Endodermal cell (in vitro differentiated cells): ENCODE results near the gene MALSU1. TPM values are rescaled to one million over a fixed set of nuclear protein-coding genes. Genes with fewer than 3 reads are reported as not detected.

ENCODE experiments used
- DNase-seq: peaks from one replicate; pipeline ENCODE4 v3.0.0-alpha.2; 2017
- H3K27ac ChIP-seq: 2 replicates; pipeline ENCODE4 v1.5.1; 2013; ENCODE audit warnings: mild to moderate bottlenecking, low read depth, low read length, moderate library complexity
- H3K27me3 ChIP-seq: 2 replicates; pipeline ENCODE4 v1.6.1; 2013; ENCODE audit warnings: mild to moderate bottlenecking, low read length, moderate library complexity; ENCODE audit not compliant: insufficient read depth, control insufficient read depth, poor library complexity, severe bottlenecking
- H3K36me3 ChIP-seq: 2 replicates; pipeline ENCODE4 v1.7.0; 2013; ENCODE audit warnings: mild to moderate bottlenecking, low read length, moderate library complexity; ENCODE audit not compliant: control insufficient read depth, insufficient read depth
- H3K4me1 ChIP-seq: one replicate; pipeline ENCODE4 v1.7.0; 2013; ENCODE audit warnings: low read length; ENCODE audit not compliant: control insufficient read depth, insufficient read depth
- H3K4me3 ChIP-seq: 2 replicates; pipeline ENCODE4 v1.5.1; 2013; ENCODE audit warnings: mild to moderate bottlenecking, low read length, moderate library complexity
- H3K9ac ChIP-seq: 2 replicates; pipeline ENCODE4 v1.6.1; 2013; ENCODE audit warnings: mild to moderate bottlenecking, low read length, moderate library complexity; ENCODE audit not compliant: poor library complexity, severe bottlenecking; ENCODE audit errors: extremely low read depth
- H3K9me3 ChIP-seq: 2 replicates; pipeline ENCODE4 v1.6.1; 2013; ENCODE audit warnings: mild to moderate bottlenecking, low read length, moderate library complexity; ENCODE audit not compliant: control insufficient read depth
- H3K27ac Mint-ChIP-seq: 2 replicates; pipeline ENCODE4 v1.8.0; 2020; ENCODE audit warnings: mixed read lengths
- H3K27me3 Mint-ChIP-seq: 2 replicates; pipeline ENCODE4 v1.8.0; 2021; ENCODE audit warnings: mild to moderate bottlenecking, mixed read lengths; ENCODE audit not compliant: insufficient read depth
- H3K36me3 Mint-ChIP-seq: 2 replicates; pipeline ENCODE4 v1.8.0; 2020; ENCODE audit warnings: low read depth, mixed read lengths
- H3K4me1 Mint-ChIP-seq: 2 replicates; pipeline ENCODE4 v1.8.0; 2020; ENCODE audit warnings: mixed read lengths
- H3K4me3 Mint-ChIP-seq: 2 replicates; pipeline ENCODE4 v1.8.0; 2020; ENCODE audit warnings: mild to moderate bottlenecking, moderate library complexity, mixed read lengths
- H3K9me3 Mint-ChIP-seq: 2 replicates; pipeline ENCODE4 v1.8.0; 2020; ENCODE audit warnings: mild to moderate bottlenecking, mixed read lengths
- WGBS, 2 experiments: methylation state at CpG; one replicate each; pipeline versions ENCODE4 v1.1.5 to v1.1.7; 2013; ENCODE audit warnings: missing lambda C conversion rate in 2 of 2, mixed read lengths in 1 of 2; ENCODE audit not compliant: insufficient coverage in 1 of 2, insufficient read length in 1 of 2; 5-methylcytosine and 5-hydroxymethylcytosine counted together
- total RNA-seq, 2 donors: library from RNA; stranded (reverse); fragmentation: NEBNext Ultra II Directional in 1 of 2; extraction: Animal tissue kit (Norgen Biotek cat#: 25700) in 1 of 2; gene quantifications; 2 replicates in 1 of 2; 3 replicates in 1 of 2; pipeline ENCODE4 v1.2.1, GENCODE V29; 2021
- TF ChIP-seq, protein P1 (sequence below): fragments of 200-600 bp; sonication (generic); conservative IDR thresholded peaks from 2 replicates; pipeline ENCODE4 v1.5.0; 2021; ENCODE audit warnings: antibody characterized with exemption, mild to moderate bottlenecking

The MALSU1 gene
- total RNA-seq, 2 donors from 2014 or later, result 73.5 to 87.4 TPM

DNA sequence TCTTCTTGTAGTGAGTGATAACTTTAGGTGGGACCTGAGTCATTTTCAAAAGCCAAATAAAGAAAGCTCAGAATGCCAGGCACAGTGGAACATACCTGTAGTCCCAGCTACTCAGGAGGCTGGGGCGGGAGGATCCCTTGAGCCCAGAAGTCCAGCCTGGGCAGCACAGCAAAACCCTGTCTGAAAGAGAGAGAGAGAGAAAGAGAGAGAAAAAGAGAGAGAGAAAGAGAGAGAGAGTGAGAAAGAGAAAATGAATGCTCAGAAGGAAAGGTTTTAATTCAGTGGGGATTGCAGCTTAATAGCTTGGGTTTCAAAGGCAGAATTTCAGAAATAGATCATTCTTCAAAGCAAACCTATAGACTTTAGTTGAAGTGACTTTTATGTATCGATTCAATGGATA is 26.9 kb upstream of the MALSU1 start:
- Histone ChIP-seq H3K36me3 (no peaks in the 10 kb centered on the region), H3K27ac (no peak overlapping the region), H3K27me3 (no peaks in the 10 kb centered on the region), H3K9me3 (no peaks in the 10 kb centered on the region), H3K4me1 (no peaks in the 10 kb centered on the region), H3K9ac (no peak overlapping the region), H3K4me3 (no peak overlapping the region)
- Mint-ChIP-seq H3K27ac (no peak overlapping the region), H3K4me1 (peaks cover 3% of the 10 kb centered on the region), H3K27me3 (peaks cover 4% of the 10 kb centered on the region), H3K36me3 (no peaks in the 10 kb centered on the region), H3K9me3 (no peaks in the 10 kb centered on the region), H3K4me3 (no peak overlapping the region)
- WGBS, 2 experiments, result 90 to 100% methylated on average over 2 of the region's 2 CpGs
- TF ChIP-seq, protein P1, sequence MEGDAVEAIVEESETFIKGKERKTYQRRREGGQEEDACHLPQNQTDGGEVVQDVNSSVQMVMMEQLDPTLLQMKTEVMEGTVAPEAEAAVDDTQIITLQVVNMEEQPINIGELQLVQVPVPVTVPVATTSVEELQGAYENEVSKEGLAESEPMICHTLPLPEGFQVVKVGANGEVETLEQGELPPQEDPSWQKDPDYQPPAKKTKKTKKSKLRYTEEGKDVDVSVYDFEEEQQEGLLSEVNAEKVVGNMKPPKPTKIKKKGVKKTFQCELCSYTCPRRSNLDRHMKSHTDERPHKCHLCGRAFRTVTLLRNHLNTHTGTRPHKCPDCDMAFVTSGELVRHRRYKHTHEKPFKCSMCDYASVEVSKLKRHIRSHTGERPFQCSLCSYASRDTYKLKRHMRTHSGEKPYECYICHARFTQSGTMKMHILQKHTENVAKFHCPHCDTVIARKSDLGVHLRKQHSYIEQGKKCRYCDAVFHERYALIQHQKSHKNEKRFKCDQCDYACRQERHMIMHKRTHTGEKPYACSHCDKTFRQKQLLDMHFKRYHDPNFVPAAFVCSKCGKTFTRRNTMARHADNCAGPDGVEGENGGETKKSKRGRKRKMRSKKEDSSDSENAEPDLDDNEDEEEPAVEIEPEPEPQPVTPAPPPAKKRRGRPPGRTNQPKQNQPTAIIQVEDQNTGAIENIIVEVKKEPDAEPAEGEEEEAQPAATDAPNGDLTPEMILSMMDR, result no peak
- peak; percentile 5 for DNase-seq

DNA sequence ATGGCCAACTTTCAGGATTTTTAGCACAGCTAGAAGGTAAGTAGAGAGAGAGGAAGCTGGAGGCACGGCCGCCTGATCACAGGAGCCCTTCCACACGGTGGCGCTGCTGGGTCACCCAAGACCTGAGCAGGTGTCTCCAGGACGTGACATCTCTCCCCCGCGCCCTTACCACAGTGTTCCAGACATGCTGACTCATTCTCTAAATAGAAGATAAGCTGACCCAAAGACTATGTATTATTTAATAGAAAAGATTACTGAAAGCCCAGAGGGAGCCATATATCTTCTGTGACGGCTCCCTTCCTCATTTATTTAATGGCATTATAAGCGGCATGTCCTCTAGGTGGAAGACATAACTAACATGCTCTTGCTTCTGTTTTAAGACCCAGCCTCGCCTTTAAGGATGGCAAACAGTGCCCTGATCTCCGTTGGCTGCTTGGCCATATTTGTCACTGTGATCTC is 26.0 kb upstream of the MALSU1 start:
- H3K27me3 Mint-ChIP-seq, result peaks cover 4% of the 10 kb centered on the region
- H3K4me1 Mint-ChIP-seq, result peaks cover 3% of the 10 kb centered on the region
- no peaks in the 10 kb centered on the region for H3K36me3 ChIP-seq
- H3K4me1 ChIP-seq, result no peaks in the 10 kb centered on the region
- peak overlapping the region; percentile 21 for H3K4me3 Mint-ChIP-seq
- no peaks in the 10 kb centered on the region for H3K9me3 ChIP-seq
- no peaks in the 10 kb centered on the region for H3K9me3 Mint-ChIP-seq
- no peaks in the 10 kb centered on the region for H3K27me3 ChIP-seq
- 24 to 25% methylated on average over 2 to 11 of the region's 11 CpGs for WGBS, 2 experiments
- TF ChIP-seq, protein P1, result peak; percentile 96
- H3K4me3 ChIP-seq, result no peak overlapping the region
- DNase-seq, result peak; percentile 98
- H3K9ac ChIP-seq, result no peak overlapping the region
- H3K36me3 Mint-ChIP-seq, result no peaks in the 10 kb centered on the region
- H3K27ac ChIP-seq, result no peak overlapping the region
- H3K27ac Mint-ChIP-seq, result peak overlapping the region; percentile 33

DNA sequence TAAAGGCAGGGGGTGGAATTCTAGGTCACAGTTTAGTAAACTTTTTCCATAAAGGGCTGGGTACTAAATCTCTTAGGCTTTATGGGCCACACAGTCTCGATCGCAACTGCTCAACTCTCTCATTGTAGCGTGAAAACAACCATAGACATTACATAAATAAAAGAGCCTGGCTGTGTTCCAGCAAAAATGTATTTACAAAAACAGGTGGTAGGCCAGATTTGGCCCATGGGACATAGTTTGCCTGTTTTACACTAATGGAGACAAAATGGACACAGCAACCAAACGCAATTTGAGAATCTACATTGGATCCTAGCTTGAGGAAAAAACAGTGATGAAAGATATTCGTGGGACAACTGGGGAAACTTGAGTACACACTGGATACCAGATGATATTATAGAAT is 23.2 kb upstream of the MALSU1 start:
- no peaks in the 10 kb centered on the region for H3K36me3 Mint-ChIP-seq
- DNase-seq, result peak; percentile 5
- Histone ChIP-seq H3K4me3 (no peak overlapping the region), H3K9me3 (no peaks in the 10 kb centered on the region), H3K27ac (no peak overlapping the region), H3K9ac (no peak overlapping the region), H3K4me1 (no peaks in the 10 kb centered on the region), H3K27me3 (no peaks in the 10 kb centered on the region), H3K36me3 (no peaks in the 10 kb centered on the region)
- no peak overlapping the region for H3K27ac Mint-ChIP-seq
- WGBS, 2 experiments, result 93 to 96% methylated on average over 5 of the region's 5 CpGs
- no peak overlapping the region for H3K4me3 Mint-ChIP-seq
- peaks cover 3% of the 10 kb centered on the region for H3K4me1 Mint-ChIP-seq
- peaks cover 4% of the 10 kb centered on the region for H3K27me3 Mint-ChIP-seq
- H3K9me3 Mint-ChIP-seq, result no peaks in the 10 kb centered on the region
- TF ChIP-seq, protein P1, result no peak
